GM21717 (cell line): ENCODE data around the gene AMOT.
A peak's percentile ranks its signal among the peaks of the same experiment; 100 is the strongest.

ENCODE experiments used
- ATAC-seq: cut with Tn5 transposase; IDR thresholded peaks from one replicate; pipeline ENCODE4 v1.9.1; 2021; ENCODE audit warnings: mild to moderate bottlenecking, moderate library complexity; ENCODE audit not compliant: unreplicated experiment

Gene AMOT

DNA sequence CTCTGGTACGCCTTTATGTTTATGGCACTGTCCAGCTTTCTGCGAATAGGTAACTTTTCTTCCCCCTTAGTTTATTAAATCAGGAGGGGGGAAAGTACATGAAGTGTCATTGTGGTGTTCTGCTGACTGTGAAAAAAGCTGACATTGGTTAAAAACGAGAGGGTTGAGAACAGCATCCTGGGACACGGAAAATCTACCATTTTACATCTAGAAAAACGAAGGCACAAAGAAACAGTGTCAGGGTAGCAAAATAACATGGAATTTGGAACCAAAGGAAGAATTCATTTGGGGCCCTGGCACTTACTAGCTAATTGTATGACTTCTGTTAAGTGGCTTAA lies 1.2 kb upstream of the AMOT start:
- ATAC-seq, result no peak

DNA sequence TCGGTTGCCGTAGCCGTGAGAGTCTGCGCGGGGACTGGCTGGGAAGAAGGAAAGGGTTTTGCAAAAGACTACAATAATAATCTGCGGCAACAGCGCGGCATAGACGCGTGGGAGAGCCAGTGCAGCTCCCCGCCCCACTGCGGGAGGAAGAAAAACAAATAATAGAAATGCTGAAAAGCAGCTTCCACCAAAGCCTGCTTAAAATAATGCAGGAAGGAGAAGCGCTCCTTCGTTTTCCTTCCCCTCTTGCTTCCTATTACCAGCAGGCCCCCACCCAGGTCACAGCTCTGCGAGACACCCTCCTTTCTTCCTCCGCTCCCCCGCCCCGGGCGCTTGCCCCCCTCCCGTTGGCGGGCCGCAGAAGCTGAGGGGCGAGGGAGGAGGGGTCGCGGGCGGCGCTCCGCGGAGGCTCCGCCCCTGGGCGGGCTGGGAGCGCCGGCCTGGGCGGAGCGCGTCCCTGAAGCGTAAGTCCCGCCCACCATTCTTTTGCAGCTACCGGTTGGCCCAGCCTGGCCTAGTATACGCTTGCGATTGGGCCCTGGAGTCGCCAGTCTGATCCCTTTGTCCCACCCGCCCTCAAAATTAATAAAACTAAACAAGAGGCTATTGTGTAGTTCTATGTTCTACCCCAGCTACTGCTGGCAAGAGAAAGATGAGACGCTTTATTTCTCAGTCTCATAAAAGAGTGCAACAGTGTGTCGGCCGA lies 636 bp upstream of the AMOT start:
- peak; percentile 95 for ATAC-seq

DNA sequence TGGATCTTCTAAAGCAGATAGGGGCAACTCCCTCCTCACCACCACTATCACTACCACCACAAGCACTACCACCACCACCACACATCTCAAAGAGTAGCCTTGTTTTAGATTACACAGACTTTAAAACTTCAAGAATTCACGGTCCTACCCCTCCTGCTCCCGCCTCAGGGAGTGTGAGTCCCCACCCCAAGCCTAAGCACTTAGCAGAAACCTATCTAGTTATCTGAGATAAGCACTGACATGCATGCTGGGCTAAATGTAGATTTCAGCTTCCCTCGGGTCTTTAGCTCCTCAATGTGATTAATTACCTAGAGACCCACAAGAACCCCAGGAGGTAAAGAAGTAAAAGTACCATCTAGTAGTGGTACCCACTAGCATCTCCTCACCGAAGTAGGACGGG lies 775 bp downstream of the AMOT start:
- ATAC-seq, result no peak

GRCh38 chrX:112837531-112837930 lies 3.1 kb downstream of the AMOT start:
- no peak for ATAC-seq

- ATAC-seq, result no peak
Observed at GRCh38 chrX:112835019-112835418, 5.6 kb downstream of the AMOT start.

DNA sequence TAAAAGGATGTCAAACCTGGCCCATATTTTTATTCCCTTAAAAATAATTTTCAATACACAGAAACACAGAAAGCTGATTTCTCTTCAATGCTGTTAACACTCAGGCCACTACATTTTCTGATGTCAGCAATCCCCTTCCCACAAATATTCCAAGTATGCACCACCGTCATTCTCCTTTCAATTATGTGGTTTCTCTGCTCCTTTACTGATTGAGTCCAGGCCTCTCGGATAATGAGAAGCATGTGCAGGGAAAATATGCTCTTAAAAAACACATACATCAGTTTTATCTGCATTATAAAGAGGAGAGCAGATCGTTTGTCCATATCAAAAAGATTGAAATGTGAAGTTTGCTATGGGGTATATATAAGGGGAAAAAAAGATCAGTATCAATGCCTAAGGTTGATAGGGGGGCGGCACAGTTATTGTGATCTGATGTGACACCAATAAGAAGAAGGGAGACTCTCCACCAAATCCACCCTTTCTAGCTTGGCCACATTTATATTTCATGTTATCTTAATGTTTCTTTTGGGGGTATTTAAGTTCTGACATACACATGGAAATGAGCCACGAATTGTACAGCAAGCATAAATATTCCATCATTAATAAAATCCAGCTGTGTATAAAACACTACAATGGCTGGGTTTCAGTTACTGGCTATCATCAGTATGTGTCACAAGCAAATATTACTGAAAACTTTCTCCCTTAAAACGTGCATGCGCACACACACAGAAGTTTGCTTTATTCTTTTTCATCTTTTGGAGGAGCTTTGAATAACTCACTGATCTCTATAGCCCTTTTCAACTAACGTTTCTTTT lies 6.4 kb downstream of the AMOT start:
- no peak for ATAC-seq

DNA sequence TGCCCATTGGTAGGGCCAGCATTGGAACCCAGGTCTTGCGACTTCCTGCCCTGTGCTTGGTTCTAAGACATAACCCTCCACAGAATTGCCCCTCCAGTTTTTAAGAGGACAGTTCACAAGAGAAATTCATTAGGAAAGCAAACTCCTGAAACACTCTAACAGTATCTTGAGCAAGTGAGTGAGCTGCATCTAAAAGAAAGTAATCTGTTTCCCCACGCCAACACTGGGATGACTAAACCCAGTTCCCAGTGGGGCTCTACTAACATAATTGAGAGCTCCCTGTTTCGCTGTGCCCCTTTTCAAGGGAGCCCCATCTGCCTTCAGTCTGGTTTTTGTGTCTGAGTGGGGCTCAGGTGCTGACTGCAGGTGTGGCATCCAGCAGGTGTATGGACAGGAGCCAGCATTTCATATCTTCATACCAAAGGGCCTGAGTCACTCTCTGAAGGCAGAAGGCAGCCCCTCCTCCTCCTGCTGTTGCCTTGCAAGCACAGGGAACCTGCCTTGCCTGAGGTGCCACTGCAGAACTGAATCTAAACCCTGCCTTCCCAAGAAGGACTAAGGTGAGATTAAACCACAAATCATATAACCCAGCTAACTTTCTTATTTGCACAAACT lies 8.0 kb downstream of the AMOT start:
- ATAC-seq, result no peak

DNA sequence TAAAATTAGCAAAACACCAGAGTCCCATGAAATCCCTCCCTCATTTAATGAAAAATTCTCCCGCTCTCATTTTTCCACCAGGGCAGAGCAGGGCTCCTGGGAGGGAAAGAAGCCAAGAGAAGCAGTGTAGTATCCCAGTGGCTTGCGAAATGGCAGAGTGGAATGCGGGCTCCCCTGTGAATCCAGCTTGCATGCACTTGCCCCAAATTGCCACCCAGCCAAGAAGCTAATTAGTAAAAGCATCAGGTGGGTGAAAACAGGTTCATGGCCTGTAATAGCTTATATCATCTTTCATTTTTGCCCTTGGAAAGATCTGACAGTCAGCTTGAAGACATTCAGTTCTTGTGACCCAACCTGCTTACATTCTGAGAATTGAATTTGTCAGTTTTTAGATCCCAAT lies 10.1 kb downstream of the AMOT start:
- ATAC-seq, result no peak

DNA sequence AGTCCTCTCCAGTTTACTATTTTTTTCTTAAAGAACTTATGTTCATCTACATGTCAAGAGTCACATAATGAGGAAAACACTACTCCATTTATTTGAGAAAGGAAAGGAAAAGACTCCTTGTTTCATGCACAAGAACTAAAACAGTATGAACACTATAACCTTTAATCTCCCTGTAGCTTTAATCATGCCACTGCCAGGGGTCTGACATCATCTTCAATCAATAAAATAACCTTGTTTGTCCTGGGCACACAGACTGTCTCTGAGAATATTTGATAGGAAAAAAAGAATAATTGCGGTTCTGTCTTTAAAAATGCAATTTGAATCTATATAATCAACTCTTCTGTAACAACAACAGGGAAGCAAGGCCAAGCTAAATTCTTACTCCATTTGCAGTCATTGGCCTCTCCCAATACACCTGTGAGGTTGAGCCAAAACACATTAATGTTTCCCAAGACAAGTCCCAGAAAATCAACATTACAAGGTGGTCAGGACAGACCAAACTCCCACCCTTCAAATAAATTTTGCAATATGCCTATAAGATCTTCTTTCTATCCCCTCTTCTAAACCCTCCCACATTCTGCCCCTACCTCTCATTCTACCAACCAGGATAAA lies 13.2 kb downstream of the AMOT start:
- ATAC-seq, result no peak

GRCh38 chrX:112826023-112826422 lies 14.6 kb downstream of the AMOT start:
- no peak for ATAC-seq

GRCh38 chrX:112822892-112823291 lies 17.7 kb downstream of the AMOT start:
- ATAC-seq, result no peak

GRCh38 chrX:112820364-112821268 lies 20.0 kb downstream of the AMOT start:
- ATAC-seq, result no peak

DNA sequence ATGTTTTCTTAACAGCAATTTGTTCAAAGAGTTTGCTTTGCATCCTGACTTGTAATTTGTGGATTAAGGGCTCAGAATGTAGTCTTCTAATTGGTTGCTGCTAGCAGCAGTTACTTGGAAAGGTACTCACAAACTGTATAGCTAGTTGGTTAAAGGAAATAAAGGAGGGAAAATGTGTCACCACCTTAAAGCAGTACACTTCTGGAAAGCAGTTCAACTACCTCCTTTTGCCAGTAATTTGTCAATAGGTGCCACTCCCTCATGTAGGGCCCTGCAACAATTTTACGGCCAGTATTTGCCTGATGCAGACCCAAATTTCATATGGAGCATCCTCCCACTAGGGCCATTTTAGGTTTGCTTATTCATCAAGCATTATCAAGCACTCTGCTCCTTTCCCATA lies 20.8 kb downstream of the AMOT start:
- no peak for ATAC-seq

- ATAC-seq, result peak; percentile 58
Observed at GRCh38 chrX:112819008-112819640, 21.5 kb downstream of the AMOT start.

DNA sequence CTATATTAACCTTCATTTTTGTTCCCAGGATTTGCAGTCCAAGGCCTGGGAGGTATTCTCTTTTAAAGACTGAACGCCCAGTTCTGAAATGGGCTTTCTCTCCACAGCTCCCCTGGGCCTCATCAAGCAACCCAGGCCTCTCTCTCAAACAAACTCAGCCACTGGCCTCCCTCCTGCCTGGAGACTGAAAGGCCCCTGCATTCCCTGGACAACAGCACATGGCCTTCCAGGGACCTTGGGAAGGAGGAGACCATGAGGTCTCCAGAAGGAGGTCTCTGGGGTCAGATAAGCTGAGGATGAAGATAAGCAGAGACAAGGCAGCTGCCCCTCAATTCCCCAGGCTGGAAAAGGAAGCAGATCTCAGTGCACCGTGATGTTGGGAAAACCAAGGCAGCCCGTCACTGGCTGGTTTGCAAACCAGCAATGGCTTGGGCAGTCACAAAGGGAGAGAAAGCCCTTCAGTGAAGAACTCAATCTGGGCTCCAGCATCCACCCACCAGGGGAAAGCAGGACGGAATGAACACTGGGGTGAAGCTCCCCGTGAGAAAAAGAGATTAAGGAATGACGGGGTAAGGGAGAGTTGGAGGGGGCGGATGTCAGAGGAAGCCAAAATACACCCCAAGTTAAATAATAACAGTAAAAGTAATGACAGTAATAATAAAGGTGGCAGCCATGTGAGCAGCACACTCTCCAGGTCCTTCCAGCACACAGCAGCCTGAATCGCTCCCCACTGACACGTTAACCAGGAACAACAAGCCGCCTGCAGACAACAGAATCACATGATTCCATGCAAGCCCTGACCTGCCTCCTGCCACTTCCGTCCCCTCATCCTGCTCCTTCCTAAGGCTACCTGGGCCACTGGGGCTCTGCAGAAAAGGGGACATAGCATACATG lies 22.3 kb downstream of the AMOT start:
- ATAC-seq, result no peak

- no peak for ATAC-seq
Observed at GRCh38 chrX:112816908-112817307, 23.7 kb downstream of the AMOT start.

- no peak for ATAC-seq
Observed at GRCh38 chrX:112814496-112814895, 26.1 kb downstream of the AMOT start.

DNA sequence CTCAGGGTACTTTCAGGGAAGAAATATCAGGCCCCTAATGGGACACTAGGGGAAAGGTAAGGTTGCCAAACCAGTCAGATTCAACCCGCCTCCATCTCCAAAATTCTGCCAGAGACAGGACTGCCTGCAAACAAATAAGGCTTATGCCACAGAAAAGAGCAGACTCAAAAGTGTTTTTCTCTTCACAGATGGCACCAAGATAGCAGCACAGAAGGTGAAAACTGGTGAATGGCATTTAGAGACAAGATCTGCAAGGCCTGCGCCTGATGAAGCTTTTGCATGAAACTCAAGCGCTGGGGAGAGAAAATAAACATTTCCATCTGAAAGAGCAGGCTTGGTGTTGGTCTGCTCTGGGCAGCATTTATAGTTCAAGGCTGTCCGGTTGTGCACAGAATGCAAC lies 27.9 kb downstream of the AMOT start:
- no peak for ATAC-seq

DNA sequence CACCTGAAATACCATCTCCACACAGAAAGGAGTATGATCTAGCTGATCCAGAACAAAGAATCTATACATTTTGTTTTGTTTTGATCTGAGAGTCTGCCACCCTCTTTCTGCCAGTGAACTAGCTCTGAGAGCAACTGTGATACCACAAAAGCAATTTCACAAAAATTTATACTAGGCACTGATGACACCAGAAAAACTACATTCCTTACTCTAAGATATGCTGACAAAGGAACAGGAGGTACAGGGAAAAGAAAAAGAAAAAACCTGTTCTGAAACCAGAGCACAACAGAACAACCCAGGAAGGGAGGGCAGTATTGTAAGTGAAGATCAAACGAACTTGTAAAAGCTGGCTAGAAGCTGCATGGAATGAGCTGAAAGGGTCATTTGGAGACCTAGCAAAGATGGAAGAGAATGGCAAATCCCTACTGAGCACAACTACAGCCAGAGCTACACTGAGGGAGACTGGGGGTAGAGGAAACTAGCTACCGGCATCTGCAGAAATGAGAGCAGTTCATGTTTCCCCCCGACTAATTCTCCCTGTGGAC lies 31.9 kb downstream of the AMOT start:
- no peak for ATAC-seq
